Right cardiac atrium (tissue), 5 donors: ENCODE results near the gene PUM1. TPM values are rescaled to one million over a fixed set of nuclear protein-coding genes. Genes with fewer than 3 reads are reported as not detected.
"Not testable (repeated sequence)": the region's sequence is repeated elsewhere in the genome, so short reads cannot be mapped to it uniquely, and the experiment has no call there.

Source experiments
- ATAC-seq, 2 donors: fragments of 200-7000 bp; cut with Tn5 transposase; one replicate each; pipeline versions ENCODE4 v1.8.0 to v1.9.1; 2020; ENCODE audit warnings: moderate library complexity in 2 of 2, mild to moderate bottlenecking in 1 of 2
- DNase-seq, 3 donors: peaks; one replicate each; pipeline ENCODE4 v3.0.0-alpha.2; 2020
- H3K27ac ChIP-seq: one replicate; pipeline ENCODE4 v1.5.1; 2013; ENCODE audit warnings: mild to moderate bottlenecking, low read length, control low read depth, moderate library complexity
- H3K27me3 ChIP-seq: one replicate; pipeline ENCODE4 v1.6.1; 2013; ENCODE audit not compliant: control insufficient read depth, insufficient read depth
- H3K4me1 ChIP-seq: one replicate; pipeline ENCODE4 v1.6.1; 2013; ENCODE audit warnings: low read length; ENCODE audit not compliant: control insufficient read depth, insufficient read depth
- H3K4me3 ChIP-seq: one replicate; pipeline ENCODE4 v1.5.1; 2013; ENCODE audit warnings: low read length, control low read depth
- H3K9me3 ChIP-seq: one replicate; pipeline ENCODE4 v1.6.1; 2013; ENCODE audit warnings: low read length; ENCODE audit not compliant: control insufficient read depth
- WGBS: extraction: QIAGEN DNeasy Blood & Tissue Kit; methylation state at CpG from one replicate; pipeline ENCODE4 v1.1.7; 2013; 5-methylcytosine and 5-hydroxymethylcytosine counted together
- intact Hi-C, 4 donors: fragments of 100-400 bp; cut with DNase I; formaldehyde crosslinking; loops; one replicate each; pipeline versions ENCODE4 v1.11.0 to v1.14.0; 2022 to 2023
- polyA plus RNA-seq: library from polyadenylated mRNA; stranded (reverse); fragments of 200-250 nt; gene quantifications from one replicate; pipeline ENCODE4 v1.2.3, GENCODE V29; 2013
- total RNA-seq, 4 donors: library from RNA; stranded (reverse); fragmentation: NEBNext Ultra II Directional; extraction: Animal tissue kit (Norgen Biotek cat#: 25700); gene quantifications; one replicate each; pipeline ENCODE4 v1.2.1, GENCODE V29; 2021
- donor health status: healthy with polysubstance abuse.
- donor health status: DM: no; HTN: yes; CAD: no.
- donor health status: DM: no; HTN: no; CAD: no.
- donor health status: DM: no; HTN: yes; CAD: no; lungs with severe emphysema.
- donor health status: DM: yes; HTN: yes; CAD: no.

PUM1 gene
- total and polyA plus RNA-seq, 5 donors, result 21.2 to 77.2 (median 76.9) TPM

DNA sequence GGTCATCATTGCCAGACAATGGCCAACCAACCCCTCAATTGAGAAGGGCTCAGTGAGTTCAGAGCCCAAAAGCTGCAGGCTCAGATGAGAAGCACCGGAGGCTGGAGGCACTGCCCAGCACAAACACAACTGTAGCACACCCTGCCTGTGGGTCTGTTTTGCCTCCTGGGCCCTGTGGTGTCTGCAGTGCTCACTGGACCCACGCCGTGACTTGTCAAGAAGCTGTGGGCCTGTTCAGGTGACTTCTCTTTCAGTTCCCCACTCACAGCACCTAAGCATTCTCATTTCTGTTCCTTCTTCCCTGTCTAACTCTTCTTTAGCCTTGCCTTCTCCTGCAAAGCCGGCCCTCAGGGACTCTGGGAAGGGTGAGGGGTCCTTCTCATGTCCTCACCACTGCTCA, 129.8 kb downstream of the PUM1 start:
- H3K4me1 ChIP-seq, H3K27me3 ChIP-seq, ATAC-seq, H3K9me3 ChIP-seq, DNase-seq, intact Hi-C loops, H3K4me3 ChIP-seq, H3K27ac ChIP-seq: not testable (repeated sequence)
- no CpG with 5 or more reads among the region's 4 CpGs for WGBS

DNA sequence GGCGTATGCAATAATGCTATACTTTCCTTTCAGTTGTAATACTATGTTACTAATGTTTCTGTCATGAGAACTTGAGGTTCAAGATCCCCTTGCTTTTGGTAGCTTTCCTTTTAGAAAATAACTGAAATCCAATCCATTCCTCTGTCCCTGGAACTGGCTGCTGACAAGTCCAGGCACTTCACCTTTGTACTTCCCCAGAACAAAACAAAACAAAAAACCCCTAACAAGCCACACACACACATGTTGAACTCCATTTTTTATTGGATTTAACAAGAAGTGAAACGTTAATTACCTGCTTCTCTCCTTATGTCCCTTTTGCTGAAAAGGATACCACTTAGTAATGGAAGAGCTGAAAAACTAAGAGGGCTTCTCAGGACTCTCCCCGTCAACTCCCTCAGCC, 130.9 kb downstream of the PUM1 start:
- Histone ChIP-seq H3K9me3 (no peaks in the 10 kb centered on the region), H3K4me3 (no peak overlapping the region), H3K4me1 (no peaks in the 10 kb centered on the region), H3K27ac (no peak overlapping the region), H3K27me3 (no peaks in the 10 kb centered on the region)
- no peak for ATAC-seq
- DNase-seq, result no peak
- WGBS, result 89% methylated on average over 3 of the region's 3 CpGs
- intact Hi-C loops, result no loop called here

DNA sequence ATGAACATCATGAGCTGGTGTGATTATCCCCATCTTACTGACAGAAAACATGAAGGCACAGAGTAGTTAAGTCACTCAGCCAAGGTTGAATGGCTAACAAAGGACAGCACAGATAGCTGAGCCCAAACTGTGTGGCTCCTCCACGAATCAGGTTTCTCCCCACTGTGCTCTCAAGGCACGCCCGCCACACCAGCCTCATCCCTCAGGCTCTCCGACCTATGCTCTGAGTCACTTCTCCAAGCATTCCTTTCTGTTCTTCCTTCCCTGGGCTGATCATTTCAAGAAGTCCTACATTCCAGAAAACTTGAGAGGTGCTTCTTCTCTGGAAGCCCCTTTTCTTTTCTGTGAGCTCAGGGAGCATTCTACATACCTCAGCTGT, 131.7 kb downstream of the PUM1 start:
- H3K27me3 ChIP-seq, result no peaks in the 10 kb centered on the region
- no peak overlapping the region for H3K27ac ChIP-seq
- DNase-seq (no peak), ATAC-seq (no peak)
- H3K4me1 ChIP-seq, result no peaks in the 10 kb centered on the region
- whole genome bisulfite sequencing, result 80% methylated on average over 4 of the region's 4 CpGs
- H3K4me3 ChIP-seq, result no peak overlapping the region
- H3K9me3 ChIP-seq, result no peaks in the 10 kb centered on the region
- intact Hi-C loops, result no loop called here

DNA sequence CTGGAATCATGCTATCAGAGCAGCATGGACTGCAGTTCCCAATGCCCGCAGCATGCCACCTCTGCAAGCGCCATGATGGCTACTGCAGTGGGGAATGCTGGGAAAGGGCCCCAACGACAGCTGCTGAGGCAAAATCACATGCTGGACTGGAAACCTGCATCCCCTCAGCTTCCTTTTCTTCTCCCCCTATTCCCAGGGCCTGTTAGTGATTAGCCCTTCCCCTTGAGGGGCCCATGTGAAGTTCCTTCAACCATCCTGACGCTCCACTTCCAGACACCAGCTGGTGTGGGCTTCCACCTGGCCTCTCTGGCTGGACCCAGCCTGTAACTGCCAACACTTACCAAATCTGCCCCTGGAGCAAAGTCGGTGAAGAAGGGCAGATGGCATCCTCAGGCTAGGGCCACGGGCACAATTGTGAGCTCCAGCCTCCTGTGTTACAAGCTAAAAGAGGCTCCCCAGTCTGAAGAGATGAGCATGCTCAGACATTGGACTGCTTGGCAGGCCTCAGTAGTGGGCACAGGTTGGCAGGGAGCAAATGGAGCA, 134.8 kb downstream of the PUM1 start:
- no peak for ATAC-seq
- no peaks in the 10 kb centered on the region for H3K4me1 ChIP-seq
- no peak for DNase-seq
- H3K27me3 ChIP-seq, result no peaks in the 10 kb centered on the region
- no peak overlapping the region for H3K4me3 ChIP-seq
- H3K9me3 ChIP-seq, result no peaks in the 10 kb centered on the region
- intact Hi-C loops, result no loop called here
- no peak overlapping the region for H3K27ac ChIP-seq
- WGBS, result 68% methylated on average over 6 of the region's 6 CpGs

DNA sequence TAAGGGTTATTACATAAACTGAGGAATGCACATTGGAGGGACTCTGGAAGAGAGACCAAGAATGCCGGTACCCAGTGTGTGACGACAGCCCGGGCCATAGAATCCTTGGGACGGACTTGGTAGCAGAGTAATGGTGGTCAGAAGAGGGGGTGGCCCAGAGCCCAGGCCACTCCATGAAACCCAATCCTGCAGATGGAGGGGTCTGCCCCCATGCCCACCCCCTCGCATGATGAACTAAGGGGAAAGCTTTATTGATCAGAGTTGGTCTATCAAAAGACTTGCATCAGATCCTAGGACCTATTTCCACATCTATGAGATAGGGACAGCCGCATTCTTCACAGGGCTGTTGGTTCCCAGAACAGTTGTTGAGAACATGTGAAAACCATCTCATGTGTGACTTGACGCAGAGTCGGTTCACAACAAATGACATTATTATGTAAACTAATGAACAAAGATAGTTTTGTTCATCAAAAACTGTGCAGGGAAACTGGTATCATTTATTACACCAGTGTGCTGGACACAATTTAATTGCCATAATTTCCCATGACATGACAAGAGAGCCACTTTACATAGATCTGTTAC, 135.5 kb downstream of the PUM1 start:
- DNase-seq (no peak), ATAC-seq (peak; percentile 27 to 31)
- Histone ChIP-seq H3K4me3 (no peak overlapping the region), H3K4me1 (no peaks in the 10 kb centered on the region), H3K27ac (no peak overlapping the region), H3K9me3 (no peaks in the 10 kb centered on the region), H3K27me3 (no peaks in the 10 kb centered on the region)
- intact Hi-C loops, result no loop called here
- 71% methylated on average over 8 of the region's 8 CpGs for WGBS

DNA sequence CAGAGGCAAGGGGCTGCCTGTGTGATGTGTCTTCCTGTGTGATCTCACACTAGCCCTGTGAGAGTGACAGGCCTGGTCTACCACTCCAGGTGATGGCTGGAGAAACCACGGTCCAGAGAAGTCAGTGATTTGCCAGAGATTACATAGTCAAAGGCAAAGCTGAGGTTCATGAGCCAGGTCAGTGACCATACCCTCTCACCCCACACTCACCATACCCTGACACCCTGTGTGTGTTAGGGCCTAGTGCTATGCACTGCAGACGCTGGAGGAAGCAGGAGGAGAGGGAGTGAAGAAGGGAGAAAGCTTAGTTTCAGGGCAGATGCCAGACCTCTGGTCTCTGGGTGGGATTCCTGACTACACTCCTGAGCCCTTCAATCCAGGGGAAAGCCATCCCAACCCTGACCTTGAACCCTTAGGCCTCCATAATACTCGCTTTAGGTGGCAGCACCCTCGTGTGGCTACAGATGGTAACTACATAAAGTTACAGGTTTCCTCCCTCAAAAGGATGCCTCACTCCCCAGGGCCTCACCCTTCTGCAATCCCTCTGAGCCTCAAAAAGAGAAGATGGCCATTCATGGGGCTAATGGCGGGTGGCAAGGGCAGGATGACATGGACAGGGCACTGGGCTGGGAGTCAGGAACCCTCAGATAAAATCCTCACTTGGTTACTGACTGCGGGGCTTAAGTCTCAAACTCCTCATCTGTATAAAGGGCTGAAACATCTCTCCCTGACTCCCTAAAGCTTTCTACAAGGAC, 136.2 kb downstream of the PUM1 start:
- Histone ChIP-seq H3K4me1 (no peaks in the 10 kb centered on the region), H3K27ac (no peak overlapping the region), H3K9me3 (no peaks in the 10 kb centered on the region), H3K4me3 (no peak overlapping the region), H3K27me3 (no peaks in the 10 kb centered on the region)
- intact Hi-C loops, result no loop called here
- DNase-seq (no peak), ATAC-seq (peak; percentile 65 to 77)
- 54% methylated on average over 6 of the region's 6 CpGs for WGBS

DNA sequence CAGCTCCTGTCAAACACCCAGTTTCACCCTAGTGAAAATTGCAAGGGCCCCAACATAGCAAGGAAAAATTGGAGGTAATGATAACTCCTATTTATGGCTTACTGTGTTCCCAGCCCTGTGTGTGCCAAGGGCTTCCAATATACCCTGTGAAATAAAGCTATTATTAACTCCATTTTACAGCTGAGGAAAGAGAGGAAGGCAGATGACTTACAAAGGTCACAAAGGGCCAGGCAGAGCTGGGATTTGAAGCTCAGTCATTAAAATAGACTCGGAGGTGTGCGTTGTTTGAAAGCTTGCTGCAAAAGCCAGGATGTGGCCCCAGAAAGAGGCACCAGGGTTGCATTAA, 136.8 kb downstream of the PUM1 start:
- intact Hi-C loops, result no loop called here
- no peak overlapping the region for H3K27ac ChIP-seq
- DNase-seq (no peak), ATAC-seq (no peak)
- H3K4me1 ChIP-seq, result no peaks in the 10 kb centered on the region
- no peak overlapping the region for H3K4me3 ChIP-seq
- no peaks in the 10 kb centered on the region for H3K27me3 ChIP-seq
- WGBS, result 66% methylated on average over 2 of the region's 2 CpGs
- no peaks in the 10 kb centered on the region for H3K9me3 ChIP-seq

DNA sequence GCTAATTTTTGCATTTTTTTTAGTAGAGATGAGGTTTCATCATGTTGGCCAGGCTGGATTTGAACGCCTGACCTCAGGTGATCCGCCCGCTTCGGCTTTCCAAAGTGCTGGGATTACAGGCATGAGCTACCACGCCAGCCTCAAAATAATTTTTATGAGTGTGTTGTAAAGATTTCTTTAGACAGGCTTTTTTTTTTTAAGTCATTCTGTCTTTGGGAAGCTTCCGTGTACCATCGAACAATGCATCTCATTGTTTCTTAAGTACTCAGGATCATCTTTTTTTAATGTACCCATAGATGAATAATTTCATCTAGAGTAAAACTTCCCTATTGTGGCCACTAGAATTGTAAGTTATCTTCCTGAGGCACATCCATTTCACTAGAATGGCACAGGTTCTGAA, 137.3 kb downstream of the PUM1 start:
- Histone ChIP-seq H3K4me1 (no peaks in the 10 kb centered on the region), H3K27ac (no peak overlapping the region), H3K4me3 (no peak overlapping the region), H3K9me3 (no peaks in the 10 kb centered on the region), H3K27me3 (no peaks in the 10 kb centered on the region)
- no peak for ATAC-seq
- 93% methylated on average over 7 of the region's 7 CpGs for WGBS
- DNase-seq, result no peak
- intact Hi-C loops, result no loop called here

DNA sequence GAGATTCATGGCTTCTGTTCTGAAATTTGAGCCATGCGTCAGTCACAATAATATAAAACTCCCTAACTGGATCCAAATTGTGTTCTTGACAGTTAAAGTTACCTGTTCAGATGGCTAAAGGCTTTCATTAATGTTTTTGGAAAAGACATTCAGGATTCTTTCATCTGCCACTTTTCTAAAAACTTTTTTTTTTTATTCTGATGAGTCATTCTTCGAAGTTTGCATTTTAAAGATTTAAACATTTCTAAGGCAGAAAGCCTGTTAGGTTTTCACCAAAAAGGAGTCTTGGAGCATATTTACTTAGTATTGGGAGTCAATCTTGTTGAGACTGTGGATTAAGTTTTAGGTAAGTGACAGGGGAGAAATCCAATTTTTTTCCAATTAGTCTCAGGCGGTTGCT, 138.1 kb downstream of the PUM1 start:
- Histone ChIP-seq H3K27me3 (no peaks in the 10 kb centered on the region), H3K27ac (no peak overlapping the region), H3K9me3 (no peaks in the 10 kb centered on the region), H3K4me3 (no peak overlapping the region), H3K4me1 (no peaks in the 10 kb centered on the region)
- intact Hi-C loops, result no loop called here
- DNase-seq (no peak), ATAC-seq (no peak)
- WGBS, result 87% methylated on average over 3 of the region's 3 CpGs

DNA sequence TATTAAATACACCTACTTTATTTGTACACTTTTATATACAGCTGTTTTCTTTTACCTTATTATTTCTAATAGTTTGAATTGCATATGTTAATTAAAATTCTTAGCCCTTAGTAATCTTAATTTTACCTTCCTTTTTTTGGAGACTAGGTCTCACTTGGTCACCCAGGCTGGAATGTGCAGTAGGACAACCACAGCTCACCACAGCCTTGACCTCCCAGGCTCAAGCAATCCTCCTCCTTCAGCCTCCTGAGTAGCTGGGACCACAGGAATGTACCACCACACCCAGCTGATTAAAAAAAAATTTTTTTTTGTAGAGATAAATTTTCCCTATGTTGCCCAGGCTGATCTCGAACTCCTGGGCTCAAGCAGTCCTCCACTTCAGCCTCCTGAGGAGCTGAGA, 141.9 kb downstream of the PUM1 start:
- 89% methylated on average over 1 of the region's 1 CpG for WGBS
- Histone ChIP-seq H3K27me3 (no peaks in the 10 kb centered on the region), H3K9me3 (no peaks in the 10 kb centered on the region), H3K27ac (no peak overlapping the region), H3K4me1 (no peaks in the 10 kb centered on the region), H3K4me3 (no peak overlapping the region)
- ATAC-seq, result no peak
- intact Hi-C loops, result no loop called here
- DNase-seq, result no peak

DNA sequence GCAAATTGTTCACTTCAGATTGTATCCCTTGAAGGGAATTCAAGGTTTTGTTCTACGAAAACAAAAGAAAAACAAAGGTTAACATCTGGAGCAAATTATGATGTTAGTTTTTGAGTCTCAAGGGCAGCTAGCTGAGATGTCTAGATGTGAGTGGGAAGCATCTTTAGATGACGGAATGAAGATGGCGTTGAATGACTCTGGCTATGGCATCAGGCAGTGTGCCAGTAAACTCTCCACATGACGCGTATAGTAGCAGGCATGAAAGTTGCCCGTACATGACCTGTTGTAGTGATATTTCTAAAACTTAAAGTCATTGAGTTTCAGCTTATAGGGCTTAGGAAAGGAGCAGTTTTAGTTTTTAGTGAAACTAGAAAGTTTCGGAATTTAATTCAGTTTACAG, 144.7 kb downstream of the PUM1 start:
- Histone ChIP-seq H3K4me3 (no peak overlapping the region), H3K4me1 (no peaks in the 10 kb centered on the region), H3K27ac (no peak overlapping the region), H3K9me3 (no peaks in the 10 kb centered on the region), H3K27me3 (no peaks in the 10 kb centered on the region)
- intact Hi-C loops, result no loop called here
- ATAC-seq (no peak), DNase-seq (no peak)
- 60% methylated on average over 7 of the region's 7 CpGs for WGBS
